Measurements from ENCODE around the gene PITPNC1.
"Not testable (repeated sequence)": the region's sequence is repeated elsewhere in the genome, so short reads cannot be mapped to it uniquely, and the experiment has no call there.

The PITPNC1 gene

DNA sequence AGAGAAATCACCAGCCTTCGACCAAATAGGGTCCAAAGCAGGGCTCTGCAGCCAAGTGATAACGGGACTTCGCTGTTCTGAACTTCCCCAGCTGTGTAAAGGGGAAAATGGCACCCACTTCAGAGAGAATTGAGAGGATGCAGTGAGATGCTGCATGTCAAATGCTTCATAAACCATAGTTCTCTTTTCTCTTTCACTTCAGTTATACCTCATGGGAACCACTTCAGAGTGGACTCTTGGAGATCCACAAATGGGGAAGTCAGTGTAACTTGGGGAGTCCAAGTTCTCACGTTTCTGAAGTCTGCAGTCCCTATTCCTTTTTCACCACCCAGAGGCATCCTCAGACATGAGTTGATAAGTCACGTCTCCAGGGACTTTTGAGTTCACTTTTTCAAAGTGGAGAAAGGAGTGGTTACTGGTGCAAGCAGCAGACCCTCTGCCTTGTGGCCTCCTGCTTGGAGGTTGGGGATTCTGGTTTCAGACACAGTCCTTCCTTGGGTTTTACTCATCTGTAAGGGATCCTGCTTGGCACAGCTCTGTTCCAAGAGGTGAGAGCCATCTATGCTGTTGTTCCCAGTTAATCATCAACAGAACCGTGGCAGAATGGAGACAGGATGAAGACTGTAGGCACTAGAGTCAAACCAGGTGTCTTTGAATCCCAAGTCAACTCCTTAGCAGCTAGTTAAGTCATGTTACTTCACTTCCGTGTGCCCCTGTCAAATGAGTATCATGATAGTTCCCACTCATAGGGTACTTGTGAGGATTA is 217.2 kb downstream of the PITPNC1 start:
- DNase-seq = no peak

DNA sequence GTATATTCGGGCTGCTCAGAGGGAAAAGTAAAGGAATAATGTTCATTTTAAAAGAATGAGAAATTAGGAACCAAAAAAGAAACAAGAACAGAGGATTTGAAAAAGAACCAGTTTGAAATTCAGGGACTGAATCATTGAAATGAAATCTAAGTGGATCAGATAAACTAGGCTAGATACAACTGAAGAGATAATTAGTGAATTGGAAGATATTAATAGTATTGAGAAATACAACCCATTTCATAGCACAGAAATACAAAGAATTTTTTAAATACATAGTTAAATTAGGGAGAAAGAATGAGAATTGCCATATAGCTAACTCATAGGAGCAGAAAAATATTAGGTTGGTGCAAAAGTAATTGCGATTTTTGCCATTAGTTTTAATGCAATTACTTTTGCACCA is 223.3 kb downstream of the PITPNC1 start:
- no peak for DNase-seq

DNA sequence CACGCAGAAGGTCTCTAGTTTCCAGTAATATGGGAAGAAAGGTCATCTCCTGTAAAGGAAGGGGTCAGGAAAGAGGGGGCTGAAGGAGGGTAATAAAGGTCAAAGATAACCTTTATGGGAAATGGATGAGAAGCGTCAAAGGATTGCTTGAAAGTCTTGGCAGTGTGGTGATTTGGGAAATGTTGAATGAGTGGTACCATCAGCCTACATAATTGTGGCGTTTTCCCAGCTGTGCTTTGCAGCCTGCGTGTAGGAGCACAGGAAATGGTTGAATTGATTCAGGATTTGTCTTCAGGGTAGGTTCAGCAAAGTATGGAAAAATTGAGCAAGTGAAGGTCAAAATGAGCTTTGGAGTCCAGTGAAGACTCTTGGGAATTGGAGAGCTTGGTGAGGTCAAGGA is 224.8 kb downstream of the PITPNC1 start:
- no peak for DNase-seq

DNA sequence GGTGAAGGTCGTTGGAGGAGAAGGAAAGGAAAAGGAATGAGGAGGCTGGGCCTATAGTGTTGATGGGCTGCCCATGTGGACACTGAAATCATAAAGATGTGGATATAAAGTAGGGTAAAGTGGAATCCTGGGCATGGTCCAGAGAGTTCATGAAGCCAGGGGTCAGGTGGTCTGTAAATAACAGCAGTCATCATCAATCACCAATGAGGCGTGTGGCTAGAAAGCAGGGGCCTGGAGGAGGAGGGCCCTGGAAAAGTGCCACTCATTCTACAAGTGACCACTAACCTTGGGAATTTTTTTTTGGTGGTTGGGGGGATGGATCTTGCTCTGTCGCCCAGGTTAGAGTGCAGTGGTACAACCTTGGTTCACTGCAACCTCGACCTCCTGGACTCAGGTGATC is 225.4 kb downstream of the PITPNC1 start:
- DNase-seq = no peak

DNA sequence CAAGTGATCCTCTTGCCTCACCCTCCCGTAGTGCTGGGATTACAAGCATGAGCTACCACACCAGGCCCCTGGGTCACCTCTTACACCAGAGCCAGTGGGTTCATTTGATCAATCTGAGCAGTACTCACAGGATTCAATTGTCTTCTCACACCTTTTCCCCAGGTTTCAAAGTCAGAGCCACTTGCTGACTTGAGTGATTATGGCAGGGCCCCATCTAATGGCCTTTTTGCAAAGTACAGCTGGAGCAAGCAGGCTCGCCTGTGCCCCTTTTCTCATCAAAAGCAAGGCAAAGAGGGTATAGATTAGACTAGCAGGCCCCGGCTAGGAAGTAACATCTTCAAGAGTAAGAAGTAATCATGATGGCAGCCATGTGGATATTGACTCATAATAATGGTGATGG is 225.9 kb downstream of the PITPNC1 start:
- no peak for DNase-seq

DNA sequence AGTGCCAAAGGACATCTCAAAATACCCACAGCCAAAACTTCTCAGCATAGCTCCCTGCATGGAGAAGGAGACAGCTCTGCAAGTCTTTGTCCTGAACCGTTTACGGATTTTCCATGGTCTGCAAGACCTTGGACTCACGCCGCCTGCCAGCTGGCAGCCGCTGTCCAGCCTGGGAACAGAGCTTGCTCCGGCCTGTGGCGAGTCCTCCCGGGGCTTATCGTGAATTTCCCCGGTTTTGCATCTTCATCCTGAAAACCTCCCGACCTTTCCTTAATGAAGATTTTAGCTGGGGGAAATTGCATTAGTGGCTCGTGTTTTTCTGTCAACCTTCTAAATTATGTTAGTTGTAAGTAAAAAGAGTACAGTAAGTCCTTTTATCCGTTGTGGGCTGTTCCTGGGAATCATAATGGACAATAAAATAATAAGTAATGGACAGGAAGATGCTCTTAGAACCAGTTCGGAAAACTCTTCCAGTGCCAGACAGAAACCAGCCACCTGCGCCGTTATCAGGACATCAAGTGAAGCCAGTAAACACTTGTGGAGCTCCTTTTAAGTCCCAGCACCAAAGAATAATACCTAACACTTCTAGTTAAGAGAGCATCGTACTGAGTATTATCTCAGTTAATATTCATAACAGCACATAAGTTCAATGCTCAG is 228.3 kb downstream of the PITPNC1 start:
- no peak for DNase-seq

DNA sequence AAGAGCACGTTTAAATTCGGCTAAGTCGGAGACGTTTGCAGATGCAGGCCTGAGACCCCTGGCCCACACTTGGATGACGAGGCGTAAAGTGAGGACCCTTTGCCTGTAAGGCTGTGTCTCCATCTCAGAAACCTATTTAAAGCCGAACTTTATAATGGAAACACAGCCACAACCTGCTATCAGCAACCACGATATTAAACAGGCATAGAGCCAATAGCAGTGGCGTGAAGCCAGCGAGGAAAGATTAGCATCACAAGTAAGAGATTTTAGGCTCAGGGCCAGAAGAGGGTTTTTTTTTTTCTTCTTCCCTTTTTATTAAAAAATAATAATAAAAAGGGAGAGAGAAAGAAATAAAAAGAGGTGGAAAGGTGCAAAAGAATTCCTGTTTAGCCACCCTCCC is 229.4 kb downstream of the PITPNC1 start:
- no peak for DNase-seq

DNA sequence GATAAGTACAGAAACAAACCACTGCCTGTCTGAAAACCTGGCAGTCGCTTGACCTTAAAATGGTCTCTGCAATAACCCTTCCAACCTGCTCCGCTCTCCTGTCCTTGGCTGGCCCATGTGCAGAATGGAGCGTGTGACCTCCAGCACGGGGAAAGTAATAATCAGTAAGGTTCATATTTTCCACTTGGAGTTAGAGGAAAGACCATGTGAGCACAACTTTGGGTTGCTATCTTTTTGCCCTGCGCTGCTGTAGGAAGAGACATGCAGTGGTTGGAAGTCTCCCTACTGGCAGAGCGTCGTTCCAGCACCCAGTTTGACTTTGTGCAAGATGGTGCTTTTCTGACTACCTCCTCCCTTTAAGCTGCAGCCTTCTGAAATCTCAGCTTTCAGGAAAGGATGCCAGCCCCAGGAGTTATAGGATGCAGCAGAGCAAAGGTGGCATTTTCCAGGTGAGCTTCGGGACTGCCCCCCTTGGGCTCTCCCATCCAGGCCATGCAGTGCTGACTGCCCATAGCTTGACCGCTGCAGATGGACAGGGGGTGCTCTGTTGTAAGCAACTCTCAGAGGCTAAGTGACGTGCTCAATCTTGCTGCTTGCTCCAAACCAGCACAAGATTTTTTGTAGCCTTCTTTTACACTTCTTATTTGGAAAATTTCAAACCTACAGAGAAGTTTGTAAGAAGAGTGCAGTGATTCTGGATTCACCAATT is 230.0 kb downstream of the PITPNC1 start:
- DNase-seq = no peak

DNA sequence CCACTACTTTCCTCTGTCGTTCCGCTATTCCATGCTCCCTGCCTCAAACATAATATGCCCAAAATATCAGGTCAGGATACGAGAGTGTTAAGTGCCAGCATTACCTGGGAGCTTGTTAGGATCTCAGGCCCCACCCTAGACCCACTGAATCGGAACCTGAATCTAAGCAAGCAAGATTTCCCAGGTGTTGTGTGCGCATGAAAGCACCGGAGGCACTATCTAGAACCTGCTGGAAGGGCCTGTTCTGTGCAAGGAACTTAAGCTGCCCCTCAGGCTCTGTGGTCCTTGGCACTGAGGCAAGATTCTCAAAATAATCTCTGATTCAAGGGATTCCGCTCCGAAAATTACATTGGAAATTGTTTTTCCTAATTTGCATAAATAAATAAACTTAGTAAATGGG is 233.0 kb downstream of the PITPNC1 start:
- no peak for DNase-seq

DNA sequence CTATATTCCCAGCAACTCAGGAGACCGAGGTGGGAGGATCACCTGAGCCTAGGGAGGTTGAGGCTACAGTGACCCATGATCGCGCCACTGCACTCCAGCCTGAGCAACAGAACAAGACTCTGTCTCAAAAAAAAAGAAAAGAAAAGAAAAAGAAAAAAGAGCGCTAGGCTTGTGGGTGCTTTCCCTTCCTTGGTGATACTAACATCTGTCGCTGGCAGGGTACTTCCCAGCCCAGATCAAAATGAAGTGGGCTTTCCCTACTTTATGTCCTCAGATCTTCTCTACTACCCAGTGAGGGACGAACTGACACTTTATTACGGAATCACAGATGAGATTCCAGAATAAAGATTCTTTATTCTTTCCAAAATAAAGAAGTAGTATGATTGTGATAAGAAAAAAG is 236.9 kb downstream of the PITPNC1 start:
- DNase-seq = no peak

DNA sequence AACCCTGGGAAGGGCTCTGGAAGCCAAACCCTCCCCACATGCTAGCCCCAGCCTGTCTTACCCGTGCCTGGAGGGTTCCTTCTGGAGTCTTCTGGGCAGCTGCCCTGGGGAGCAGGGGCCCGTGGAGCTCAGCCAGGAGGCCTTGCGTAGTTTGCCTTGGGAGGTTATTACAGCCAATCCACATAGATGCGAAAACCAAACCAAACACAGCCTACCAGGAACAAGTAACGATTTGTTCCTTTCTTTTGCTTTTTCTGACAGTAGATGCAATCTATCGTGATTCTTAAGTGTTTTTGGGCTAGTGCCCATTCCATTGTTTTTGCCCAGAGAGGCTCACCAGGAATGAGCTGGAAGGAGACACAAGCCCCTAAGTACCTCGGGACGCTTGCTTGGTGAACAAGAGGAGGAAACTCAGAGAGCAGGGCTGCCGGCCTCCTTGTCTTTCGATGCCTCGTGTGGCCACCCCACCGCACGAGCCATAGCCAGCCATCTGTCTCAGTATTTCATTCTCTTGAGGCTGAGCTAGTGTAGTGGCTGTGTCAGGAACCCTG is 238.0 kb downstream of the PITPNC1 start:
- no peak for DNase-seq

DNA sequence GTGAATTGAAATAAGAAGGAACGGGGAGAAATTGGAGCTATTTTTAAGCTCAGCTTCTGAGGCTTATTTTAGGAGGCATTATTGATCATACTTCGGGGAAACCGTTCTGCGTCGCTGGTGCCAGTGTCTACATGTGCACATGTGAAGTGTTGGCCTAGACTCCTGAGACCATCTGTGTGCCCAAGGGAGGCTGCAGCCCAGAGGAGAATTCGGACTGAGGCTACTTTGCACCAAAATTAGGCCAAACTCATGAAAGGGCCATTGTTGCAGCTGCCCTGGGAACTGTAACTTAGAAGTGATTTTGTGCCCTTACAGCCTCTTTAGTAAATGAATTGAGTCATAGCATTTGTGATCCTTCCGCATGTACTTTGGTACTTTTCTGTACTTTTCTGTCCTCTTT is 238.7 kb downstream of the PITPNC1 start:
- DNase-seq = no peak

DNA sequence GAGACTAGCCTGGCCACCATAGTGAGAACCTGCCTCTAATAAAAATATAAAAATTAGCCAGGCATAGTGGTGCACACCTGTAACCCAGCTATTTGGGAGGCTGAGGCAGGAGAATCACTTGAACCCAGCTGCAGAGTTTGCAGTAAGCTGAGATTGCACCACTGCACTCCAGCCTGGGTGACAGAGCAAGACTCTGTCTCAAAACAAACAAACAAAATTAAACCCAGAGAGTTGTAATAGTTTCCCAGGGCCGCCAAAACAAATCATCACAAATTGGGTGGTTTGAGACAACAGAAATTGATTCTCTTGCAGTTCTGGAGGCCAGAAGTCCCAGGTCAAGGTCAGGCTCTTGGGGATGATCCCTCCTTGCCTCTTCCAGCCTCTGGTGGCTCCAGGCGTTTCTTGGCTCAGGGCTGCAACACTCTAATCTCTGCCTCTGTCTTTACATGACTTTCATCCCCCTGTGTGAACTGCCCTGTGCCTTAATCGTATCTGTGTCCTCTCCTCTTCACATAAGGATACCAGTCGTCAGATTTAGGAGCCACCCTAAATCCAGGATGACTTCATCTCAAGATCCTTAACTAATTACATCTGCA is 240.3 kb downstream of the PITPNC1 start:
- DNase-seq = no peak

DNA sequence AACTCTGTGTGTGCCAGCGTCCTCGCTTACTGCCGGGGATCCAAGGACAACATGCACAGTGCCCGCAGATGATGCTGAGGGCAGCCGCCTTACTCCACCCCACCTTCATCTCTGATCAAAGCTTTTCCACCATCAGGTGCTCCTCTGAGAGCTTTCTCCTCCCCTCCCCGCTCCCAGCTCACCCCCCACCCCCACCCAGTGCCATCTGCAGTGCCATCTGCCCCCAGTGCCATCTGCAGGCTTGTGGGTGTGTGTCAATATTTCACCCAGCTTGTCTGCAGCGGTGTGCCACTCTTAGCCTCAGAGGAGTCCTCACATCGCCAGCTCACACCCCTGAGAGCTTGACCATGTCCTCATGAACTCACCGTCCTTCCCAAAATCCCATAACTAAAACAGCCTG is 242.5 kb downstream of the PITPNC1 start:
- DNase-seq = no peak

DNA sequence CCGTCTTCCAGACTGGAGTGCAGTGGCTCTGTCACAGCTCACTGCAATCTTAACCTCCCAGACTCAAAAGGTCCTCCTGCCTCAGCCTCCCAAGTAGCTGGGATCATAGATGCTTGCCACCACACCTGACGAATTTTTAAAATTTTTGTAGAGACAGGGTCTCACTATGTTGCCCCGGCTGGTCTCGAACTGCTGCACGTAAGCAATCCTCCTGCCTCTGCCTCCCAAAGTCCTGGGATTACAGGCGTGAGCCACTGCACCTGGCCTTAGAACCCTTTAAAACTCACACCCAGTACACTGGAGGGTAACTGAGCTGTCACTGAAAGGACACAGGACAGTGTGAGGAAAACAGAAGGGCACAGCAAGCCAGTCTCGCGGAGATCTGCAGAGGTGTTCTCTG is 243.0 kb downstream of the PITPNC1 start:
- DNase-seq = no peak

DNA sequence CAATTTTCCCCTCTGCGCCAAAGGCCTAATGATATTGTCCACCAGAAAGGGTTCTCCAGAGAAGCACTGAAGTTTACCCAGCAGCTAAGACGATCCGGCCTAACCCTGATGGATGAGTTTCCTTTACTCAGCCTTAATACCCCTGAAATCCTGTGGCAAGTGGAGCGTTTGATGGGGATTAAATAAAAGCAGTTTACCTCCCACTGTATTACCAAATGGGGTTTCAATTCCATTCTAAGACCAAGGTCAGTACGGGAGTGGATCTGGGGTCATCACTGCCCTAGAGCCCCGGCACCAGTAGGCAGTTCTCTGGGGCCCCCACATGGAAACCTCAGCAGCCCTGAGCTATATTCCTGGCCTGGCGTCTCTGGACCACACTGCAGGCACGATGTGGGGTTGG is 243.6 kb downstream of the PITPNC1 start:
- no peak for DNase-seq

DNA sequence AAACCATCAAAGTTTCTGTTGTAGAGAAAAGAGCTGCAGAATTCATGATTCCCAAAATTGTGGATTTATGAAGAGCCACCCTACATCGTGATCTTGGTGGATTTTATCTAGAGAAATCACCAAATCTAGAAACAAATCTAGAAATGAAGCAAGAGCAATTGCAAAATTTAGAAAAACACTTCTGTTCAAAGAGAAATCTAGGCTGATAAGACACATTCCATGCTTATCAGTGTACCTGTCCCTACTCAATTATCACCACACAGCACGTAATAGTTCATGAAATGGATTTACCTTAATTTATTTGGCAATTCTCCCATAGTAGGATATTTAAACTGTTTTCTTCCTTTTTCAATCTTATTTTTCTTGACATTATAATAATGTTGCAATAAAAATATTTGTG is 246.7 kb downstream of the PITPNC1 start:
- DNase-seq = no peak

DNA sequence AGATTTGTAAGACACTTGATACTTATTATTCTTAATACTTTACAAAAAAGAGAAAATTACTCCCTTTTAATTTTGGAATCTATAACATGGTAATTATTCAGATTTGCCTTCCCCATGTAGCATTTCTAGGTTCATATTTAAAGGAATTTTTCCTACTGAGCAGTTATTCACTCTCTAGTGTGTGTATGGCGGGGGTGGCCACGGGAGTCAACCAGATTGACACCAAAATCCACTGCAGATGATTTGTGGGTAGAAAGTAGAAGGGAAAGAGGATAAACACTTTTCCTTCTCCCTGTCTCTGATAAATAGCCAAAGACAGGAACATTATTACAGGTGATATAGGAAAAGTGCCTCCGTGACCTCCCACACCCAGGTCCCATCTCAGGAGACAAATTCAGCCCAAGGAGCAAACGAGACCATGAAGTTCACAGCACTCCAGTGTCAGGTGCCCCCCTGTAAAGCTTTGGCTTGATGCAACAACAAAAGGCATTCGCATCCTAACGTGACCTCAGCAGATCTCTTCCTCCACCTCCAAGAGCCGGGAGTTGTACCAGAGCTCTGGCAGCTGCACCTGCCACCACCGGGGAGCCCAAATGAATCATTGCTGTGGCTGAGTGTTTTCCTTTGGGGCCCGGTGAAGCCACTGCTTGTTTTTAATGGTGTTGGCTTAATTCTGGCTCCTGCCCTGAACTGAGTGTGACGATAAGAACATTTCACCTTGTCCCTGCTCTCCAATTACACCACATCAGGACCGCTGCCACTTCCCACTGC is 248.0 kb downstream of the PITPNC1 start:
- DNase-seq = no peak

DNA sequence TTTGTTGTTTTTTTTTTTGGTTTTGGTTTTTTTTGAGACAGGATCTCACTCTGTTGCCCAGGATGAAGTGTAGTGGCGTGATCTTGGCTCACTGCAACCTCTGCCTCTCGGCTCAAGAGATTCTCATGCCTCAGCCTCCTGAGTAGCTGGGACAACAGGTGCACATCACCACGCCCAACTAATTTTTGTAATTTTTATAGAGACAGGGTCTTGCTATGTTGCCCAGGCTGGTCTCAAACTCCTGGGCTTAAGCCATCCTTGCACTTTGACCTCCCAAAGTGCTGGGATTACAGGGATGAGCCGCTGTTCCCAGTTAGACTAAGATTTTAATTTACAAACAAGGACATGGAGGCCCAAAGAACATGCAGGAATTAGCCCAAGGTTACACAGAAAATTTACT is 248.9 kb downstream of the PITPNC1 start:
- DNase-seq = no peak

DNA sequence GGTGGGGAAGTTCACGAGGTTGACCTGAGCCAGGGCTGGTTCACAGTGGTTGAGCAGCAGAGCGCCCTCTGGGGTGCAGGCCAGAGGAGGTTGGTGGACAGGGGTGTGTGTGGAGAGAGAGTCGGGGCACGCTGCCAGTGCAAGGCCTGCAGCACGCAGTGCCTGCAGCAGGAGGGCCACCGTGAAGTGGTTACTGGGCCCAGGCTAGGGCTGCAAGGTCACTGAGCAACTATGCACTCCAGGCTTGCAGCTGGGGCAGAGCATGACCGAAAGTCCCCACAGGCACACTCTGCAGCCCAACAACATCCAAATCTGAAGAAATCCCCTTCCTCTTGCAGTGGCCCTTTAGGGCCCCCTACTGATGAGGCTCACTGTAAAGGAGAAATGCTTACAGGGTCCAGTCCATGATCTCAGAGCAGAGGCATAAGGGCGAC is 251.5 kb downstream of the PITPNC1 start:
- DNase-seq = no peak

DNA sequence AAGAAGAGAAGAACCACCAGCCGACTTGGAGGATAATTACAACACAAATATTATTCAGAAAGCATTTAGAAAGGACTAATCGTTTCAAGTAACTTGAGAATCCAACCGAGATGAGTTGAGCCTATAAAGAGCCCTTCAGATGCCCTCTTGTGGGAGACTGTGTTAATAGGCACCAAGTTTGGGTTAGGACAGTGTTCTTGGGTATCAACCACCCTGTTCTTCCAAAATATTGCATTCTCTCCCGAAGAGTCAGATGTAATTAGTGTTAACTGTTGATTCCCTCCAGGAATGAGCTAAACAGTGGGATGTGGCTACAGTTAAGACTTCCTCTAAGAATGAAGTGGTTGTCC is 252.9 kb downstream of the PITPNC1 start:
- no peak for DNase-seq

DNA sequence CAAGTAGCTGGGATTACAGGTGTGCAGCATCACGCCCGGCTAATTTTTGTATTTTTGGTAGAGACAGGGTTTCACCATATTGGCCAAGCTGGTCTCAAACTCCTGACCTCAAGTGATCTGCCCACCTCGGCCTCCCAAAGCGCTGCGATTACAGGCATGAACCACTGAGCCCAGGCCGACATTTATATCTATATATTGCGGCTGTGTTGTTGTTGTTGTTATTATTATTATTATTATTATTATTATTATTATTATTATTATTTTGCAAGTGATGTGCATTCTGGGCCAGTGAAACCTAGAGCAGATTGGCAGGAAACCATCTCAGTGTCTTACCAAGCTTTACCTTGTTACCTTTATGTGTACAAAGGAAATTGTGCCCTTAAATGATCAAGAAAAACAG is 253.8 kb downstream of the PITPNC1 start:
- DNase-seq = not testable (repeated sequence)

DNA sequence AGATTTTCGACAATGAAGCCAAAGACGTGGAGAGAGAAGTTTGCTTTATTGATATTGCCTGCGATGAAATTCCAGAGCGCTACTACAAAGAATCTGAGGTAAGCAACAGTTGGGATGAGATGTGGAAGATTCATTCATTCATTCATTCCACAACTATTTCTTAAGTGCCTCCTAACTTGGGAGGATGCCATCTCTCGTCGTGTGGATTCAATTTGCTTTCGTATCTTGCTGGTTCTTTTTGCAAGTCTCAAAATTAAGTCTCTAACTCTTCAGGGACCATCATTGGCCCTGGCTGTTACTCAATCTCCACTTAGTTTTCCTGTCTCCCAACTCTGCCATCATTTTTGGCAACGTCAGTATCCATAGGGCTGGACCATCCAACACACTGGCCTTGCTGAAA is 255.1 kb downstream of the PITPNC1 start:
- DNase-seq = no peak

Measured in T1000 (cell line).